NT2/D1 (cell line): ENCODE results near the gene SEC14L2.

Source experiments
- SUZ12 ChIP-seq: IDR thresholded peaks from 2 replicates; pipeline ENCODE4 v1.6.1; 2011; ENCODE audit not compliant: insufficient read length, insufficient read depth; ENCODE audit errors: extremely low read depth
- ZNF274 ChIP-seq: IDR thresholded peaks from 2 replicates; pipeline ENCODE4 v1.6.1; 2011; ENCODE audit warnings: mild to moderate bottlenecking, low read depth, low read length

DNA sequence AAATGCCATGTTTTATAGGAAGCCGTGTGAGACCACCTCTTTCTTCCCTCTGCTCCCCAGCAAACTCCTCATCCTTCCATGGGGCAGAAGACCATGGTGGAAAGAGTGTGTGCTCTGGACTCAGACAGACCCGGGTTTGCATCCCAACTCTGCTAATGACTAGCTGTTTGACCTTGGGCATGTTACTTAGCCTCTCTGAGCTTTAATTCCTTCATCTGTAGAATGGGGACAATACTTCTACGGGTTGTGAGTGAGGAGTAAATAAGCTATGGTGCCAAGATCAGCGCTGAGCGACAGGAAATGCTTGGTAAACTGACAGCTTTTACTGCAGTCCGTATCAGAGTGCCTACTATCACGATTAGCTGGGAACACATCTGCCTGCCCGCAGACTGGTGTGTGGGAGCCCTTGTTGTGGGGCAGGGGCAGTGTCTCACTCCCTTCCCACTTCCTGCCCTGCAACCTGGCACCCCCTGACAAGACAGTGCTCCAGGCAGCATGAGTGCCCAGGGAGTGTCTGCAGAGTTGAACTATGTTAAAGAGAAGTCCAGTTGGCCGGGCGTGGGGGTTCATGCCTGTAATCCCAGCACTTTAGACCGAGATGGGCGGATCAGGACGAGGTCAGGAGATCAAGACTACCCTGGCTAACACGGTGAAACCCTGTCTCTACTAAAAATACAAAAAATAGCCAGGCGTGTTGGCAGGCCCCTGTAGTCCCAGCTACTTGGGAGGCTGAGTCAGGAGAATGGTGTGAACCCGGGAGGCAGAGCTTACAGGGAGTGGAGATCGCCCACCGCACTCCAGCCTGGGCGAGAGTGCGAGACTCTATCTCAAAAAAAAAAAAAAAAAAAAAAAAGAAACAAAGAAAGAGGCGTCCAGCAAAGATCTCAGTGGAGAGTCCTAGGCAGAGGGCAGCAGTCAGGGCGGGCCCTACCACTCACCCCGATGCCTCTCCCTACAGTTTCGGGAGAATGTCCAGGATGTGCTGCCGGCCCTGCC lies 2.2 kb downstream of the SEC14L2 start:
- TF ChIP-seq SUZ12 (no peak), ZNF274 (no peak)
